ENCODE results near the gene OBSCN. TPM values are rescaled to one million over a fixed set of nuclear protein-coding genes. Genes with fewer than 3 reads are reported as not detected.

Gene OBSCN
- total and polyA plus RNA-seq, 2 of the 4 experiments (the other 2 are of a cell fraction), result 4.1 to 9.5 TPM

DNA sequence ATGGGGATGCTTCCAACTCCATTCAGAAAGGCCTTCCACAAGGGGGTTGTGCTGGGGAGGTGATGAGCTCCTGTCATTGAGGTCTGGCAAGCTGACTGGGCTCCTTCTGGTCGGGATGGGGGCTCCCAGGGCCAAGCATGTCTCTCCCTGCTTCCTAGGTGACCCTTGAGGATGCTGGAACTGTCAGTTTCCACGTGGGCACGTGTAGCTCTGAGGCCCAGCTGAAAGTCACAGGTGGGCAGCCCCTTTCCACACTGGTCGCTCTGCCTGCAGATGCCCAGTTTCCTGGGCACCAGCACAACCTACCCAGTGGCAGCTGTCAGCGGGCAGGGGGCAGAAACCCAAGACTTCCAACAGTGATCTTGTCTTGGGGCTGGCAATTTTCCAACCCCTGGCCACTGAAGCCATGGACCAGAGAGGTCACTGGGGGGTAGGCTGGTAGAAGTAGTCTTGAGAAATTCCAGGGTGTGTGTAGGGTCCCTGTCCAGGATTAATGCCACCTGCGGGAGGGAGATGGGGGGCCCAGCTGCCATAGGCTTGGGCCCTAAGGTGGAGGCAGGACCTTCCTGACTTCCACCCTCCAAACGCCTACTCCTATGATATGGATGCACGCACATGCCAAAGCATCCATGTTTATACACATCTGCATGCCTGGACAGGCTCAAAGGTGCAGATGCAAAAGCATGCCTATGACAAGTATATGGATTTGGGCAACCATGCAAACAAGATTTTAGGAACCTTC is 101.7 kb downstream of the OBSCN start:
- H3K4me2 ChIP-seq (ENCODE audit: low read depth, low read length), result no peak overlapping the region
- BruUV-seq (replicated peaks), result no TSS peak
- peak overlapping the region; percentile 41 for H2AFZ ChIP-seq (replicated peaks; ENCODE audit: low read length, poor library complexity)
- H3K9me3 ChIP-seq (ENCODE audit: control insufficient read depth, insufficient read depth, low read length), result peaks cover 10% of the 10 kb centered on the region; the same call in 1 of the 2 replicates
- no peaks in the 10 kb centered on the region for H3K27me3 ChIP-seq (ENCODE audit: control insufficient read depth, insufficient read depth, low read length)
- no peak overlapping the region for H2BK20ac ChIP-seq (ENCODE audit: low read depth, low read length)
- H4K5ac ChIP-seq (ENCODE audit: low read depth, low read length), result no peak overlapping the region
- TF ChIP-seq FOS (IDR thresholded peaks at IDR 0.05; ENCODE audit: low read depth, low read length) (no peak), NFE2L2 (IDR thresholded peaks at IDR 0.05; ENCODE audit: low read depth, low read length) (no peak), MAZ (IDR thresholded peaks at IDR 0.05; ENCODE audit: borderline replicate concordance, low read depth, low read length) (no peak), BHLHE40 (IDR thresholded peaks at IDR 0.05; ENCODE audit: low read depth, low read length) (no peak), RAD21 (IDR thresholded peaks at IDR 0.05; ENCODE audit: low read length) (no peak), MAFK (IDR thresholded peaks at IDR 0.05; ENCODE audit: low read depth, low read length) (no peak), CEBPB (IDR thresholded peaks at IDR 0.05; ENCODE audit: low read depth, low read length) (no peak), RCOR1 (IDR thresholded peaks at IDR 0.05; ENCODE audit: insufficient replicate concordance, low read length) (no peak), RFX5 (IDR thresholded peaks at IDR 0.05; ENCODE audit: low read depth, low read length) (no peak), MXI1 (IDR thresholded peaks at IDR 0.05; ENCODE audit: borderline replicate concordance, low read depth, low read length) (no peak), CHD1 (IDR thresholded peaks at IDR 0.05; ENCODE audit: low read depth, low read length) (no peak), POLR2A (IDR thresholded peaks at IDR 0.05; ENCODE audit: low read depth, low read length) (no peak)
- TF ChIP-seq, protein P1, sequence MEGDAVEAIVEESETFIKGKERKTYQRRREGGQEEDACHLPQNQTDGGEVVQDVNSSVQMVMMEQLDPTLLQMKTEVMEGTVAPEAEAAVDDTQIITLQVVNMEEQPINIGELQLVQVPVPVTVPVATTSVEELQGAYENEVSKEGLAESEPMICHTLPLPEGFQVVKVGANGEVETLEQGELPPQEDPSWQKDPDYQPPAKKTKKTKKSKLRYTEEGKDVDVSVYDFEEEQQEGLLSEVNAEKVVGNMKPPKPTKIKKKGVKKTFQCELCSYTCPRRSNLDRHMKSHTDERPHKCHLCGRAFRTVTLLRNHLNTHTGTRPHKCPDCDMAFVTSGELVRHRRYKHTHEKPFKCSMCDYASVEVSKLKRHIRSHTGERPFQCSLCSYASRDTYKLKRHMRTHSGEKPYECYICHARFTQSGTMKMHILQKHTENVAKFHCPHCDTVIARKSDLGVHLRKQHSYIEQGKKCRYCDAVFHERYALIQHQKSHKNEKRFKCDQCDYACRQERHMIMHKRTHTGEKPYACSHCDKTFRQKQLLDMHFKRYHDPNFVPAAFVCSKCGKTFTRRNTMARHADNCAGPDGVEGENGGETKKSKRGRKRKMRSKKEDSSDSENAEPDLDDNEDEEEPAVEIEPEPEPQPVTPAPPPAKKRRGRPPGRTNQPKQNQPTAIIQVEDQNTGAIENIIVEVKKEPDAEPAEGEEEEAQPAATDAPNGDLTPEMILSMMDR (conservative IDR thresholded peaks at IDR 0.05; ENCODE audit: low read depth, low read length), result no peak
- TF ChIP-seq, protein P2, sequence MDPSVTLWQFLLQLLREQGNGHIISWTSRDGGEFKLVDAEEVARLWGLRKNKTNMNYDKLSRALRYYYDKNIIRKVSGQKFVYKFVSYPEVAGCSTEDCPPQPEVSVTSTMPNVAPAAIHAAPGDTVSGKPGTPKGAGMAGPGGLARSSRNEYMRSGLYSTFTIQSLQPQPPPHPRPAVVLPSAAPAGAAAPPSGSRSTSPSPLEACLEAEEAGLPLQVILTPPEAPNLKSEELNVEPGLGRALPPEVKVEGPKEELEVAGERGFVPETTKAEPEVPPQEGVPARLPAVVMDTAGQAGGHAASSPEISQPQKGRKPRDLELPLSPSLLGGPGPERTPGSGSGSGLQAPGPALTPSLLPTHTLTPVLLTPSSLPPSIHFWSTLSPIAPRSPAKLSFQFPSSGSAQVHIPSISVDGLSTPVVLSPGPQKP (IDR thresholded peaks at IDR 0.05; ENCODE audit: borderline replicate concordance, low read depth, low read length), result no peak
- TF ChIP-seq, protein P3, sequence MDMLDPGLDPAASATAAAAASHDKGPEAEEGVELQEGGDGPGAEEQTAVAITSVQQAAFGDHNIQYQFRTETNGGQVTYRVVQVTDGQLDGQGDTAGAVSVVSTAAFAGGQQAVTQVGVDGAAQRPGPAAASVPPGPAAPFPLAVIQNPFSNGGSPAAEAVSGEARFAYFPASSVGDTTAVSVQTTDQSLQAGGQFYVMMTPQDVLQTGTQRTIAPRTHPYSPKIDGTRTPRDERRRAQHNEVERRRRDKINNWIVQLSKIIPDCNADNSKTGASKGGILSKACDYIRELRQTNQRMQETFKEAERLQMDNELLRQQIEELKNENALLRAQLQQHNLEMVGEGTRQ (IDR thresholded peaks at IDR 0.05; ENCODE audit: low read depth, low read length), result no peak
- H4K20me1 ChIP-seq (ENCODE audit: insufficient read depth, low read length), result no peaks in the 10 kb centered on the region
- H2BK5ac ChIP-seq (ENCODE audit: low read depth, low read length, poor library complexity, severe bottlenecking), result no peak overlapping the region
- no peak overlapping the region for H2BK120ac ChIP-seq (ENCODE audit: low read depth, low read length)
- no peak overlapping the region for H3K4me3 ChIP-seq (ENCODE audit: insufficient read depth, low read depth, low read length)
- dilution Hi-C loops (cut with HindIII; ENCODE audit: low sequenced_read_pairs, unreplicated experiment), result no loop called here
- H3K79me1 ChIP-seq (ENCODE audit: low read depth in 1 of 2, low read length in 2 of 2), result no peaks in the 10 kb centered on the region
- no peak overlapping the region for H3K27ac ChIP-seq (ENCODE audit: insufficient read depth, low read length)
- POLR2A ChIA-PET (ENCODE audit: unreplicated experiment), result interaction anchor here (0.5 kb wide), 1 partner anchor 150 kb away, joined by 4 read pairs; no protein-coding TSS in a partner anchor
- intact Hi-C loops (cut with micrococcal nuclease), result no loop called here
- WGBS, 2 experiments (ENCODE audit: extremely low coverage in 2 of 2, insufficient read length in 1 of 2), result 100% methylated on average over 1 of the region's 8 CpGs; no CpG with 5 or more reads in 1 of the 2 experiments
- H3K4ac ChIP-seq (ENCODE audit: low read depth, low read length), result no peak overlapping the region
- no peak overlapping the region for H3K14ac ChIP-seq (replicated peaks; ENCODE audit: low read depth, low read length)
- H4K8ac ChIP-seq (ENCODE audit: low read depth in 2 of 2, low read length in 2 of 2), result no peak overlapping the region
- no peak overlapping the region for H3K23ac ChIP-seq (ENCODE audit: low read depth, low read length)
- no peak overlapping the region for H3K18ac ChIP-seq (ENCODE audit: low read depth, low read length)
- no peak overlapping the region for H2BK15ac ChIP-seq (ENCODE audit: low read depth, low read length)
- no peaks in the 10 kb centered on the region for H3K9me1 ChIP-seq (ENCODE audit: insufficient read depth, low read length)
- CTCF ChIA-PET, result no interaction called here
- DNase-seq (no peak), ATAC-seq (ENCODE audit: low read depth) (no peak)
- no peak overlapping the region for H3K56ac ChIP-seq (ENCODE audit: extremely low read depth, insufficient read depth, low read length)
- H2AK5ac ChIP-seq (ENCODE audit: low read depth, low read length), result no peak overlapping the region
- H3K9ac ChIP-seq (ENCODE audit: low read depth, low read length), result no peak overlapping the region
- no peak overlapping the region for H4K91ac ChIP-seq (ENCODE audit: insufficient read depth, low read depth, low read length)
- H3K36me3 ChIP-seq (ENCODE audit: control insufficient read depth, insufficient read depth, low read length), result no peaks in the 10 kb centered on the region
- in situ Hi-C loops (cut with MboI; ENCODE audit: low sequenced_read_pairs), result no loop called here
- H3K4me1 ChIP-seq (ENCODE audit: control insufficient read depth, insufficient read depth, low read length), result no peaks in the 10 kb centered on the region
- no peak overlapping the region for H2AK9ac ChIP-seq (replicated peaks; ENCODE audit: low read depth, low read length, poor library complexity)
